Fibroblast of the aortic adventitia (primary cell): ENCODE results near the gene BUD31. TPM values are rescaled to one million over a fixed set of nuclear protein-coding genes. Genes with fewer than 3 reads are reported as not detected.
"Not testable (repeated sequence)": the region's sequence is repeated elsewhere in the genome, so short reads cannot be mapped to it uniquely, and the experiment has no call there.

Experiments used
- DNase-seq: peaks from one replicate; pipeline ENCODE4 v3.0.0-alpha.2; 2010; ENCODE audit warnings: low read depth
- H3K4me3 ChIP-seq: 2 replicates; pipeline ENCODE4 v1.5.1; 2011; ENCODE audit warnings: low read depth, mild to moderate bottlenecking, control low read depth, low read length, moderate library complexity
- CTCF ChIP-seq: IDR thresholded peaks from 2 replicates; pipeline ENCODE4 v1.5.1; 2011; ENCODE audit warnings: mild to moderate bottlenecking, low read length, control low read depth, inconsistent platforms; ENCODE audit not compliant: insufficient read depth
- total RNA-seq: library from RNA; depleted of rRNA; stranded (reverse); fragments of >200 nt; gene quantifications from 2 replicates; pipeline ENCODE4 v1.2.3, GENCODE V29; 2012; ENCODE audit warnings: low replicate concordance

The BUD31 gene
- total RNA-seq, 1 donor: 137 TPM

GRCh38 chr7:99374111-99375064 is 34.4 kb upstream of the BUD31 start, which contains the start of gene ARPC1B:
ARPC1B (plus strand) TSS chr7:99374730; CDS start chr7:99385715, 10,985 bp downstream.
- no peak for TF ChIP-seq CTCF
- peak; percentile 63 for DNase-seq
- peak within 1 kb of the TSS; percentile 74 for H3K4me3 ChIP-seq

GRCh38 chr7:99375070-99375807 is 33.5 kb upstream of the BUD31 start:
- peak; percentile 72 for DNase-seq
- no peak for TF ChIP-seq CTCF

GRCh38 chr7:99379043-99379577 is 29.7 kb upstream of the BUD31 start:
- H3K4me3 ChIP-seq: peak overlapping the region; percentile 54
- peak; percentile 35 for TF ChIP-seq CTCF
- peak; percentile 98 for DNase-seq

More at GRCh38 chr7:99375070-99375807, 33.5 kb upstream of the BUD31 start:
- peak overlapping the region; percentile 74 for H3K4me3 ChIP-seq

GRCh38 chr7:99379693-99380031 is 29.1 kb upstream of the BUD31 start:
- not testable (repeated sequence) for DNase-seq
- H3K4me3 ChIP-seq: peak overlapping the region; percentile 54

- peak overlapping the region; percentile 54 for H3K4me3 ChIP-seq
- DNase-seq: peak; percentile 65
- no peak for TF ChIP-seq CTCF
Measured at GRCh38 chr7:99380032-99380822, 28.5 kb upstream of the BUD31 start.

- TF ChIP-seq CTCF: no peak
- peak overlapping the region; percentile 22 for H3K4me3 ChIP-seq
Measured at GRCh38 chr7:99380823-99381663, 27.7 kb upstream of the BUD31 start.

More at GRCh38 chr7:99380823-99381663, 27.7 kb upstream of the BUD31 start:
- no peak for DNase-seq
